Subcutaneous adipose tissue (tissue), 4 donors: ENCODE results near the gene FAM240B. TPM values are rescaled to one million over a fixed set of nuclear protein-coding genes. Genes with fewer than 3 reads are reported as not detected.

ENCODE experiments used
- total RNA-seq, 4 donors: library from RNA; depleted of rRNA; stranded (reverse); fragments of >200 nt; gene quantifications; one replicate each; pipeline ENCODE4 v1.1.0, GENCODE V29; 2016
- TF ChIP-seq, protein P1 (sequence below): fragments of 450-650 bp; IDR thresholded peaks from one replicate; pipeline ENCODE4 v1.5.1; 2016; ENCODE audit warnings: low read depth, mild to moderate bottlenecking, control low read depth, antibody characterized with exemption, moderate library complexity

Gene FAM240B
- total RNA-seq, 4 donors from 2014 or later, result not detected

DNA sequence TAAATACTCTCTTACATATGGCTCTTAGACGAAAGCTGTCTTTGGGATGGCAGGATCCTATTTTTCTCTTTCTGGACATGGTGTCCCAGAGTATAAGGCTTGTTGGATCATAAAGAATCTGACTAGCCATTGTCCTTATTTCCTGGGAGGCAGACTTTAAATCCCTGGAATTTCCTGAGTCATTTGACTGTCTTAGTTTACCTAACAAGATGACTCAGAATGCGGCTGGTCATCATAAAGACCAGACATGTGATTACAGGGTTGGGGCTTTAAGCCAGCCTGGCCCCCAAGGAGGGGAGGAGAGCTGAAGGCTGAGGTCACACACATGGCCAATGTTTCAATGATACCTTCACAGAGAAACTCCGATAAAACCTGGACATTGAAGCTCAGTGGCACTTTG is 37.2 kb downstream of the FAM240B start:
- TF ChIP-seq, protein P1, sequence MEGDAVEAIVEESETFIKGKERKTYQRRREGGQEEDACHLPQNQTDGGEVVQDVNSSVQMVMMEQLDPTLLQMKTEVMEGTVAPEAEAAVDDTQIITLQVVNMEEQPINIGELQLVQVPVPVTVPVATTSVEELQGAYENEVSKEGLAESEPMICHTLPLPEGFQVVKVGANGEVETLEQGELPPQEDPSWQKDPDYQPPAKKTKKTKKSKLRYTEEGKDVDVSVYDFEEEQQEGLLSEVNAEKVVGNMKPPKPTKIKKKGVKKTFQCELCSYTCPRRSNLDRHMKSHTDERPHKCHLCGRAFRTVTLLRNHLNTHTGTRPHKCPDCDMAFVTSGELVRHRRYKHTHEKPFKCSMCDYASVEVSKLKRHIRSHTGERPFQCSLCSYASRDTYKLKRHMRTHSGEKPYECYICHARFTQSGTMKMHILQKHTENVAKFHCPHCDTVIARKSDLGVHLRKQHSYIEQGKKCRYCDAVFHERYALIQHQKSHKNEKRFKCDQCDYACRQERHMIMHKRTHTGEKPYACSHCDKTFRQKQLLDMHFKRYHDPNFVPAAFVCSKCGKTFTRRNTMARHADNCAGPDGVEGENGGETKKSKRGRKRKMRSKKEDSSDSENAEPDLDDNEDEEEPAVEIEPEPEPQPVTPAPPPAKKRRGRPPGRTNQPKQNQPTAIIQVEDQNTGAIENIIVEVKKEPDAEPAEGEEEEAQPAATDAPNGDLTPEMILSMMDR, result no peak

GRCh38 chr9:38681747-38682227 is 38.1 kb downstream of the FAM240B start:
- TF ChIP-seq, protein P1, result no peak

DNA sequence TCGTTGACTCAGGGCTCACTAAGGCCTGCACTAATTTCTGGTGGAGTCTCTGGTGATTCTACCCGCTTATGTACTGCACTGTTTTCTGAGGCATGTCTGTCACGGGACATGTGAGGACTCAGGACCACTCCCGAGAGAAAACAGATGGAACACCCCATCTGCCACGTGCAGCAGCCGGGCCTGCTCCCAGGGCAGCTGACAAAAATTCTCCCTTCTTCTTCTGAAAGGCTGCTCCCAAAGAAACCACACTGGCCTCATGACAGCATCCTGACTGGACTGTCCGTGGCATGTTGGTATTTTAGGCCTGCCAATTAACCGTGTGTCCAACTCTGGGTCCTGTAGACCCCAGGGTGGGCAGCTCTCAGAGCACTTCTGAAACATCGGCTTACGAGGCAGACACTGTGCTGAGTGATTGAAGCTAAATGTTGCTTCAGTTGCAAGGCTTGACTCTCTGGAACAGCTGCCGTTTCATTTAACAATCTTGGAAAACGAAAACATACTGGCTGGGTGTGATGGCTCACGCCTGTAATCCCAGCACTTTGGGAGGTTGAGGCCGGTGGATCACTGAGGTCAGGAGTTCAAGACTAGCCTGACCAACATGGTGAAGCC is 39.0 kb downstream of the FAM240B start:
- TF ChIP-seq, protein P1, result no peak

GRCh38 chr9:38677660-38678303 is 42.2 kb downstream of the FAM240B start:
- TF ChIP-seq, protein P1, result no peak

DNA sequence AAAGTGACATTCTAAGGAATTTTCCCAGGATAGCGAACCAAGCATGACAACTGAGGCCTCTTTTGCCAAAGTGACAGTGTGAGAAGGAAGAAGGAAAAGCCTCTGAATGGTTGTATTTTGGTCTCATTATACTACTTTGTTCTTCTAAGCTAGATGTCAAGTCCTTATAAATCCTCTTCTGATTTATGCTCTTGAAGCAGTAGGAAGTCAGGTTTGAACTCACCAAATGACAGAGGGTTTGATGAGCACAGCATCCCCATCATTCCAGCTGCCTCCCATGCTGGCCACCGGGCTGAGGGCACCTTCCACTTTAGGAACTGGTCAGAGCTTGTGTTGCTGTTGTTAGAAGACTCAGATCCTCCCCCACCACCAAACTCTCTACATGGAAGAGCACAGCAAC is 44.1 kb downstream of the FAM240B start:
- TF ChIP-seq, protein P1, result no peak

- TF ChIP-seq, protein P1, result no peak
Observed at GRCh38 chr9:38675211-38675610, 44.7 kb downstream of the FAM240B start.

DNA sequence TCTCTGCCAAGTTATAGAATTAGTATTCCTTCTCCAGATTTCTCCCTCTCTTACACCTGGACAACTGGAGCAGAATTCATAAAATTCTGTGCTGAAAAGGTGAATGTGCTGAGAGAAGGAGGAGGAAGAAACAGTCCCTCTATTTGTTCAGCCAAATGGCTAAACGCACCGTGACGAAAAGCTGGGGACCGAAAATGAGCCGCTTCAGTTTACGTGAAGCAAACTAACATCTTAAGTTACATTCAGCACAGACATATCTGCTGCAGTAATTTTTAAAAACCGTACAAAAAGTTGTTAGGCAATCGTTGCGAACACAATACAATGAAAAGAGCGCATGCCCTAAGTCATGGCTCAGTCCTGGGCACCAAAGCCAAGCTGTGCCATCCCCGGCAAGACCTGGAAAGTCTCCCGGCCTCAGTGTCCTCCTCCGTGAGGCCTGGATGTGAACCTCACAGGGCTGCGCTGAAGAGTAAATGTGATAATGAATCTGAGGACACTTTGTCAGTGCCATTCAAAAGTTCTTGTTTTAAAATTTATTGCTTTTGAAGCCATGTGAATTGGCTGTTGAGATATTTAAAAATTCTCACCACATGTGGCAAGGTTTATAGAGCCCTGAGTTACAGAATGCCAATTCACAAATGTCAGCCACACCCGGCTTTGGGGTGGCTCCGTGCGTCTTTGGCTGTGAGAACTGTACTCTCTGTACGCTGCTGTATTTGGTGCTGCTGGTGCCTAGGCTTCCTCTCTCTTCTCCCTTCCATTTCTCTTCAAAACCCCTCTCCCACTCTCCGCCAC is 46.3 kb downstream of the FAM240B start:
- TF ChIP-seq, protein P1, result no peak
